Vagina (tissue), 2 donors: ENCODE results near the gene MED13L.

Source experiments
- CTCF ChIP-seq, 3 experiments: fragments of 450-650 bp in 2 of 3; fragments of 200-600 bp in 1 of 3; sonication (generic) in 1 of 3; IDR thresholded peaks; one replicate each; pipeline ENCODE4 v1.5.1; 2017 to 2019; ENCODE audit warnings: antibody characterized with exemption in 3 of 3, mild to moderate bottlenecking in 2 of 3, moderate library complexity in 2 of 3
- POLR2A ChIP-seq, 2 donors: fragments of 450-650 bp; IDR thresholded peaks; one replicate each; pipeline ENCODE4 v1.6.1; 2017; ENCODE audit warnings: antibody characterized with exemption in 2 of 2, mild to moderate bottlenecking in 2 of 2, moderate library complexity in 2 of 2

GRCh38 chr12:116299064-116299463 is 21.6 kb upstream of the MED13L start:
- TF ChIP-seq CTCF (IDR thresholded peaks at IDR 0.05) (no peak), POLR2A (IDR thresholded peaks at IDR 0.05) (no peak)
